GM21786 (cell line): ENCODE data around the gene GJC2.

Source experiments
- ATAC-seq: cut with Tn5 transposase; IDR thresholded peaks from one replicate; pipeline ENCODE4 v1.9.1; 2021; ENCODE audit not compliant: unreplicated experiment

Gene GJC2

GRCh38 chr1:228156515-228156881 is 6.8 kb downstream of the GJC2 start:
- no peak for ATAC-seq

GRCh38 chr1:228156941-228157728 is 7.4 kb downstream of the GJC2 start:
- no peak for ATAC-seq

DNA sequence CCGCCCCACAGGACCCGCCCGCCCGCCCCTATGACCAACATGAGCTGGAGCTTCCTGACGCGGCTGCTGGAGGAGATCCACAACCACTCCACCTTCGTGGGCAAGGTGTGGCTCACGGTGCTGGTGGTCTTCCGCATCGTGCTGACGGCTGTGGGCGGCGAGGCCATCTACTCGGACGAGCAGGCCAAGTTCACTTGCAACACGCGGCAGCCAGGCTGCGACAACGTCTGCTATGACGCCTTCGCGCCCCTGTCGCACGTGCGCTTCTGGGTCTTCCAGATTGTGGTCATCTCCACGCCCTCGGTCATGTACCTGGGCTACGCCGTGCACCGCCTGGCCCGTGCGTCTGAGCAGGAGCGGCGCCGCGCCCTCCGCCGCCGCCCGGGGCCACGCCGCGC is 8.0 kb downstream of the GJC2 start:
- ATAC-seq: no peak

DNA sequence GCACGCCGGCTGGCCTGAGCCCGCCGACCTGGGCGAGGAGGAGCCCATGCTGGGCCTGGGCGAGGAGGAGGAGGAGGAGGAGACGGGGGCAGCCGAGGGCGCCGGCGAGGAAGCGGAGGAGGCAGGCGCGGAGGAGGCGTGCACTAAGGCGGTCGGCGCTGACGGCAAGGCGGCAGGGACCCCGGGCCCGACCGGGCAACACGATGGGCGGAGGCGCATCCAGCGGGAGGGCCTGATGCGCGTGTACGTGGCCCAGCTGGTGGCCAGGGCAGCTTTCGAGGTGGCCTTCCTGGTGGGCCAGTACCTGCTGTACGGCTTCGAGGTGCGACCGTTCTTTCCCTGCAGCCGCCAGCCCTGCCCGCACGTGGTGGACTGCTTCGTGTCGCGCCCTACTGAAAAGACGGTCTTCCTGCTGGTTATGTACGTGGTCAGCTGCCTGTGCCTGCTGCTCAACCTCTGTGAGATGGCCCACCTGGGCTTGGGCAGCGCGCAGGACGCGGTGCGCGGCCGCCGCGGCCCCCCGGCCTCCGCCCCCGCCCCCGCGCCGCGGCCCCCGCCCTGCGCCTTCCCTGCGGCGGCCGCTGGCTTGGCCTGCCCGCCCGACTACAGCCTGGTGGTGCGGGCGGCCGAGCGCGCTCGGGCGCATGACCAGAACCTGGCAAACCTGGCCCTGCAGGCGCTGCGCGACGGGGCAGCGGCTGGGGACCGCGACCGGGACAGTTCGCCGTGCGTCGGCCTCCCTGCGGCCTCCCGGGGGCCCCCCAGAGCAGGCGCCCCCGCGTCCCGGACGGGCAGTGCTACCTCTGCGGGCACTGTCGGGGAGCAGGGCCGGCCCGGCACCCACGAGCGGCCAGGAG is 8.6 kb downstream of the GJC2 start:
- ATAC-seq: no peak

GRCh38 chr1:228159008-228159665 is 9.4 kb downstream of the GJC2 start:
- no peak for ATAC-seq

DNA sequence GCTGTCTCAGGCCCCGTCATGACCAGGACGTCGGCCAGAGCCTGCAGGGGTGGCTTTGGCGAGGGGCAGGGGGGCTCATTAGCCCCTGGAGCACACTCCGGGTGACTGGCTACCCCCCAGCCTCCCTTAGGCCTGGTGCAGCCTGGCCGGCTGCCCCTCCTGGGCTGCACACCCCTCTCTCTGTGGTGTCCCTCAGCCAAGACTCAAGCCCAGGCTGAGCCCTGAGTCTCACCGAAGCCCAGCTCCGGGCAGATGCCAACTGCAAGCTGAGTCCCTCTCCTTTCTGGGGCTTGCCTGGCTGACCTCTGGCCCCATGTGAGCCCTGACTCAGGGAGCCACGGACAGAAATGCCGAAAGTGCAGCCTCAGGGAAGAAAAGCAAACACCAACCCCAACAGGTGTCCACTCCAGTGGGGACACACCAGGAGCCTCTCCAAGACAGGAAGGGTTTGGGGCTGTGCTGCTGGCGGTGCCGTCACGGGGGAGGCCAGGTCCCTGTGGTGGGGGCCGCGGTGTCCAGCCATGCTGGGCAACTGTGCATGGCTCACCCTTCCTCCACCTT is 10.6 kb downstream of the GJC2 start:
- no peak for ATAC-seq

DNA sequence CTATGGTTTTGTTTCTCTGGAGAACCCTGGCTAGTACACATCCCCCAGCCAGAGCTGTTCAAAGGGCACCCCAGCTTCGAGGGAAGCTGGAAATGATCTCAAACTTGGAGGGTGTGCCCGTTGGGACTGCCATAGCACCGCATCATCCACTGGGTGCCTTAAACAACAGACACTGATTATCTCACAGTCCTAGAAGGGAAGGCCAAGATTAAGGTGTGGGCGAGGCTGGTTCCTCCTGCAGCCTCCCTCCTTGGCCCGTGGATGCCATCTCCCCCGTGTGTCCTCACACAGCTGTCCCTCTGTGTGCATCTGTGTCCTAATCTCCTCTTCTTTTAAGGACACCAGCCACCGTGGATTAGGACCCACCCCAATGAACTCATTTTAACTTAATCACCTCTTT is 11.6 kb downstream of the GJC2 start:
- ATAC-seq: no peak

- no peak for ATAC-seq
These were observed 12.1 kb downstream of the GJC2 start for GRCh38 chr1:228161866-228162265.

DNA sequence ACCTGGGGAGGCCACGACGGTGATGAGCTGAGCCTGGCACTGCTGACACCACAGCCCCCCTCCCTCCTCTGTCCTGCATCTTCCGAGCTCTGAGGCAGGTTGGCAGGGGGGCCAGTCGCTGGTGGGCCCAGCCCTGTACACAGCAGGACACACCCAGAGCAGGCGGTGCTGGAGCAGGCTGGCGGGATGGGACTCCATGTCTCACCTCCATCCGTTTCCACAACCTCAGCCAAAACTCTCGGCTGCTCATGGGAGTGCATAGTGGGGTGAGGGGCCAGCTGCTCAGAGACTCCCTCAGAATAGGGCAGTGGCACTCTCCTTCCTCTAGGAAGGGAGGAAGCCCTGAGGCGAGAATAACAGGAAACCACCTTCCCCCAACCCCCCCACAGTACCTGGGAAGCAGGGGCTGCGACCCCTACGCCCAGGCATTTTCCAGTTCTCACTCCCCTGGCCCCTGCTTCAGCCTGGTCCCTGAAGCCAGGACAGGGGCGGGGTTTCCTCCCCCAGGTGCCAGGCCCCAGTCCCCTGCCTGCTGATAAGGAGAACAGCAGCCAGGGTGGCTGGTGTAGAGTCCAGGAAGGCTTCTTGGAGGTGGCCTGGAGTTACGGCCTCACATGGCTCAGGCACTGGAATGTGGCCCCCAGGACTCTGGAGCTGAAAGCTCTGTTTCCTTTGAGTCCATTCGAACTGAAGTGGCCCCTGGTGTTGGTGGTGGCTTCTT is 12.7 kb downstream of the GJC2 start:
- no peak for ATAC-seq

GRCh38 chr1:228163007-228163753 is 13.4 kb downstream of the GJC2 start:
- no peak for ATAC-seq

GRCh38 chr1:228163776-228164519 is 14.2 kb downstream of the GJC2 start:
- ATAC-seq: no peak

GRCh38 chr1:228164561-228165371 is 15.0 kb downstream of the GJC2 start:
- no peak for ATAC-seq

GRCh38 chr1:228165372-228166169 is 15.8 kb downstream of the GJC2 start, which contains the start of gene IBA57:
Gene IBA57, plus strand, starts transcription at chr1:228165804. Its CDS starts 13 bp downstream, at chr1:228165817.
- ATAC-seq: peak; percentile 81

- peak; percentile 23 for ATAC-seq
These were observed 16.6 kb downstream of the GJC2 start for GRCh38 chr1:228166170-228166936.

GRCh38 chr1:228168563-228169270 is 19.0 kb downstream of the GJC2 start:
- no peak for ATAC-seq

GRCh38 chr1:228169345-228169744 is 19.6 kb downstream of the GJC2 start:
- ATAC-seq: no peak
